Activated CD8-positive, alpha-beta memory T cell treated with anti-CD3 and anti-CD28 coated beads, Interleukin-2, amount 50 U/mL, for 1 hour (primary cell): ENCODE measurements around the gene MYO3A.

ENCODE experiments used
- DNase-seq: peaks from one replicate; pipeline ENCODE4 v3.0.0-alpha.2; 2020; ENCODE audit errors: extremely low read depth

Gene MYO3A

GRCh38 chr10:25933653-25934608 is at the start of gene MYO3A:
TSS of gene MYO3A (plus strand) at chr10:25934229. CDS start at chr10:25952111, 17,882 bp downstream.
- DNase-seq, result no peak

GRCh38 chr10:25888627-25889026 is 45.4 kb upstream of the MYO3A start:
- DNase-seq, result no peak

- DNase-seq, result no peak
These were observed 43.0 kb upstream of the MYO3A start for GRCh38 chr10:25890995-25891394.

- no peak for DNase-seq
These were observed 38.2 kb upstream of the MYO3A start for GRCh38 chr10:25895856-25896255.

- no peak for DNase-seq
These were observed 37.6 kb upstream of the MYO3A start for GRCh38 chr10:25896421-25896820.

GRCh38 chr10:25899304-25899703 is 34.7 kb upstream of the MYO3A start:
- DNase-seq, result no peak

GRCh38 chr10:25901199-25901598 is 32.8 kb upstream of the MYO3A start:
- no peak for DNase-seq

GRCh38 chr10:25902002-25902401 is 32.0 kb upstream of the MYO3A start:
- no peak for DNase-seq

GRCh38 chr10:25907261-25907660 is 26.8 kb upstream of the MYO3A start:
- DNase-seq, result no peak

GRCh38 chr10:25912866-25913265 is 21.2 kb upstream of the MYO3A start:
- DNase-seq, result no peak

GRCh38 chr10:25914776-25915175 is 19.3 kb upstream of the MYO3A start:
- no peak for DNase-seq

- no peak for DNase-seq
These were observed 651 bp downstream of the MYO3A start for GRCh38 chr10:25934621-25935139.

GRCh38 chr10:25938405-25938804 is 4.4 kb downstream of the MYO3A start:
- no peak for DNase-seq

GRCh38 chr10:25944771-25945170 is 10.7 kb downstream of the MYO3A start:
- no peak for DNase-seq

GRCh38 chr10:25952857-25953256 is 18.8 kb downstream of the MYO3A start:
- no peak for DNase-seq

- DNase-seq, result no peak
These were observed 20.8 kb downstream of the MYO3A start for GRCh38 chr10:25954851-25955250.

- DNase-seq, result no peak
These were observed 25.7 kb downstream of the MYO3A start for GRCh38 chr10:25959540-25960232.

- DNase-seq, result no peak
These were observed 31.6 kb downstream of the MYO3A start for GRCh38 chr10:25965584-25965983.

- no peak for DNase-seq
These were observed 32.8 kb downstream of the MYO3A start for GRCh38 chr10:25966844-25967243.

GRCh38 chr10:25972631-25973030 is 38.6 kb downstream of the MYO3A start:
- no peak for DNase-seq

- DNase-seq, result no peak
These were observed 40.9 kb downstream of the MYO3A start for GRCh38 chr10:25974897-25975459.

GRCh38 chr10:25978771-25979170 is 44.7 kb downstream of the MYO3A start:
- DNase-seq, result no peak
